Osteoblast (primary cell): ENCODE data around the gene PDGFA. TPM values are rescaled to one million over a fixed set of nuclear protein-coding genes. Genes with fewer than 3 reads are reported as not detected.

Experiments used
- DNase-seq: peaks from one replicate; pipeline ENCODE4 v3.0.0; 2011; ENCODE audit warnings: low spot score, mixed read lengths; ENCODE audit not compliant: insufficient read length; ENCODE audit errors: missing footprints
- H2AFZ ChIP-seq: 2 replicates; pipeline ENCODE4 v1.6.0; 2011; ENCODE audit warnings: mild to moderate bottlenecking, low read length
- H3K27ac ChIP-seq: 2 replicates; pipeline ENCODE4 v1.5.1; 2011; ENCODE audit warnings: mild to moderate bottlenecking, low read depth, low read length, moderate library complexity
- H3K27me3 ChIP-seq: 2 replicates; pipeline ENCODE4 v1.6.0; 2012; ENCODE audit warnings: mild to moderate bottlenecking, control low read depth, inconsistent platforms, low read length, moderate library complexity; ENCODE audit not compliant: insufficient read depth
- H3K36me3 ChIP-seq: 2 replicates; pipeline ENCODE4 v1.5.1; 2011; ENCODE audit warnings: mild to moderate bottlenecking, low read length, control low read depth, moderate library complexity; ENCODE audit not compliant: insufficient read depth
- H3K4me1 ChIP-seq: 2 replicates; pipeline ENCODE4 v1.5.1; 2011; ENCODE audit warnings: mild to moderate bottlenecking, low read length, control low read depth, moderate library complexity; ENCODE audit not compliant: insufficient read depth
- H3K4me2 ChIP-seq: 2 replicates; pipeline ENCODE4 v1.6.0; 2011; ENCODE audit warnings: mild to moderate bottlenecking, low read length; ENCODE audit not compliant: insufficient read depth
- H3K4me3 ChIP-seq: fragments of 200-600 bp; sonication (generic); 3 replicates; pipeline ENCODE4 v1.5.1; 2012; ENCODE audit warnings: mild to moderate bottlenecking, low read length, inconsistent platforms; ENCODE audit not compliant: insufficient read depth
- H3K79me2 ChIP-seq: 2 replicates; pipeline ENCODE4 v1.6.0; 2012; ENCODE audit warnings: mild to moderate bottlenecking, low read length, control low read depth, inconsistent platforms; ENCODE audit not compliant: insufficient read depth
- H3K9me3 ChIP-seq: 2 replicates; pipeline ENCODE4 v1.5.1; 2011; ENCODE audit warnings: low read depth, low read length, control low read depth
- H4K20me1 ChIP-seq: 2 replicates; pipeline ENCODE4 v1.6.0; 2012; ENCODE audit warnings: mild to moderate bottlenecking, low read length, control low read depth; ENCODE audit not compliant: insufficient read depth
- CTCF ChIP-seq: IDR thresholded peaks from 2 replicates; pipeline ENCODE4 v1.5.1; 2011; ENCODE audit warnings: mild to moderate bottlenecking, low read depth, low read length, moderate library complexity; ENCODE audit errors: extremely low read depth
- total RNA-seq: library from RNA; depleted of rRNA; stranded (reverse); fragments of >200 nt; gene quantifications from 2 replicates; pipeline ENCODE4 v1.2.3, GENCODE V29; 2012

Gene PDGFA
- total RNA-seq, 1 donor: 32.6 TPM

- H3K27ac ChIP-seq: peak overlapping the region; percentile 97
- peak overlapping the region; percentile 72 for H3K4me2 ChIP-seq
These were observed 50.7 kb downstream of the PDGFA start for GRCh38 chr7:468681-469562.

GRCh38 chr7:467856-468545, 51.6 kb downstream of the PDGFA start:
- H3K9me3 ChIP-seq: no peaks in the 10 kb centered on the region
- H3K4me1 ChIP-seq: peaks cover 35% of the 10 kb centered on the region
- no peaks in the 10 kb centered on the region for H4K20me1 ChIP-seq
- no peak for DNase-seq
- H3K79me2 ChIP-seq: no peaks in the 10 kb centered on the region
- no peaks in the 10 kb centered on the region for H3K27me3 ChIP-seq
- TF ChIP-seq CTCF: no peak
- no peak overlapping the region for H3K4me2 ChIP-seq
- no peak overlapping the region for H2AFZ ChIP-seq
- no peaks in the 10 kb centered on the region for H3K36me3 ChIP-seq
- H3K4me3 ChIP-seq: no peak overlapping the region
- peak overlapping the region; percentile 97 for H3K27ac ChIP-seq

More at GRCh38 chr7:468681-469562, 50.7 kb downstream of the PDGFA start:
- no peaks in the 10 kb centered on the region for H4K20me1 ChIP-seq
- peak overlapping the region; percentile 88 for H2AFZ ChIP-seq
- H3K79me2 ChIP-seq: no peaks in the 10 kb centered on the region
- peak overlapping the region; percentile 42 for H3K4me3 ChIP-seq
- TF ChIP-seq CTCF: no peak
- no peaks in the 10 kb centered on the region for H3K27me3 ChIP-seq
- H3K9me3 ChIP-seq: no peaks in the 10 kb centered on the region
- peaks cover 35% of the 10 kb centered on the region for H3K4me1 ChIP-seq
- H3K36me3 ChIP-seq: no peaks in the 10 kb centered on the region
- peak; percentile 99 for DNase-seq

- no peaks in the 10 kb centered on the region for H3K9me3 ChIP-seq
- no peak for DNase-seq
- no peak overlapping the region for H2AFZ ChIP-seq
- H4K20me1 ChIP-seq: no peaks in the 10 kb centered on the region
- no peak overlapping the region for H3K4me2 ChIP-seq
- H3K4me1 ChIP-seq: peaks cover 34% of the 10 kb centered on the region
- H3K4me3 ChIP-seq: no peak overlapping the region
- no peaks in the 10 kb centered on the region for H3K27me3 ChIP-seq
- H3K36me3 ChIP-seq: no peaks in the 10 kb centered on the region
- TF ChIP-seq CTCF: no peak
- H3K79me2 ChIP-seq: no peaks in the 10 kb centered on the region
- no peak overlapping the region for H3K27ac ChIP-seq
These were observed 52.2 kb downstream of the PDGFA start for GRCh38 chr7:467393-467828.
